H1 (cell line): Measurements from ENCODE around the gene LONRF2. TPM values are rescaled to one million over a fixed set of nuclear protein-coding genes. Genes with fewer than 3 reads are reported as not detected.

Experiments
- CBX8 ChIP-seq: fragments of 300-800, 300-1000 bp; sonication (generic); IDR thresholded peaks from 2 replicates; pipeline ENCODE4 v1.7.1; 2016; ENCODE audit warnings: low read depth, low read length, borderline replicate concordance
- JUND ChIP-seq: IDR thresholded peaks from 2 replicates; pipeline ENCODE4 v1.6.1; 2011; ENCODE audit warnings: mild to moderate bottlenecking, improper control_type of control experiment, low read length
- RNF2 ChIP-seq: fragments of 200-900, 300-1000 bp; sonication (generic); IDR thresholded peaks from 2 replicates; pipeline ENCODE4 v1.7.1; 2016; ENCODE audit warnings: borderline replicate concordance, low read depth, mild to moderate bottlenecking, antibody characterized with exemption, low read length; ENCODE audit not compliant: poor library complexity, severe bottlenecking; ENCODE audit errors: missing control alignments
- polyA plus RNA-seq, 7 experiments: library from polyadenylated mRNA; depleted of rRNA in 3 of 7; stranded (reverse) in 5 of 7; unstranded in 2 of 7; fragments of >200 nt in 5 of 7; fragments of 200-250 nt in 2 of 7; gene quantifications; 1 replicate in 5 of 7; 2 replicates in 1 of 7; 4 replicates in 1 of 7; pipeline versions ENCODE4 v1.2.1 to v1.2.3, GENCODE V29; 2011 to 2013; ENCODE audit warnings: missing spikeins in 2 of 7, mixed read lengths in 2 of 7
- total RNA-seq: library from RNA; stranded (reverse); fragmentation: NEBNext Ultra II Directional; extraction: Animal tissue kit (Norgen Biotek cat#: 25700); gene quantifications from 2 replicates; pipeline ENCODE4 v1.2.1, GENCODE V29; 2021

The LONRF2 gene
- total and polyA plus RNA-seq, 2 of the 8 experiments (the other 6 are each of a cell fraction or from before 2014, with no cell fraction given) = 0.24 to 0.74 TPM

DNA sequence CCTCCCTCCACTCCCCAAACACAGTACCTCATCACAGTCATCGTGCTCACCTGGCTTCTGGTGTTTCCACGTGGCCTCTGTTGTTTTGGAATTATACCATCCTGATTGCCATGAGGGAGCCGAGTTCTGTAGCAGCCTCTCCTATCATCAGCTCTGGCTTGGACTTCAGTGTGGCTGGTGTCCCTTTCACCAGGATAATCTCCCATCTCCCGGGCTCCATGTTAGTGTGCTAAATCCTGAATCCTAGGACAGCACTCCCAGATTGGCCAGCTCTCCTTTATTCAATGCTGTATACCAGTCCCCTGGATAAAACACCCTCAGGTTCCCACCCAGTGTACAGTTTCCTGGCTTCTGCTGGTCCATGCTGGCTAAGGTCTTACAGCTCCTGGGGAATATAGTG lies 53.3 kb downstream of the LONRF2 start (continued):
- TF ChIP-seq RNF2 (no peak), CBX8 (no peak), JUND (no peak)
